HepG2 (cell line): Measurements from ENCODE around the gene KCNH1. TPM values are rescaled to one million over a fixed set of nuclear protein-coding genes. Genes with fewer than 3 reads are reported as not detected.

Experiments used
- ATAC-seq: fragments of 200-7000 bp; cut with Tn5 transposase; 3 replicates; pipeline ENCODE4 v1.9.1; 2020; ENCODE audit warnings: mild to moderate bottlenecking, moderate library complexity
- BruUV-seq: library from RNA; stranded (reverse); fragments of 400-500 nt; replicated peaks from 2 replicates; lab custom pipeline; 2021; lab: Mats Ljungman, UMichigan
- CTCF ChIA-PET: fragments of 300-600 bp; formaldehyde crosslinking; extraction: SDS; loops from one replicate; lab custom pipeline; 2021; ENCODE audit warnings: low total read pairs, inconsistent platforms, low intra/inter-chr PET ratio; lab: Yijun Ruan, JAX
- POLR2A ChIA-PET: fragments of 350-600 bp; sonication (Branson Sonifier 250); formaldehyde crosslinking; loops from one replicate; lab custom pipeline; 2020; ENCODE audit warnings: antibody characterized with exemption, inconsistent platforms; lab: Yijun Ruan, JAX
- DNase-seq: peaks from one replicate; pipeline ENCODE4 v3.0.0-alpha.2; 2015; ENCODE audit warnings: low spot score
- FAIRE-seq: peaks from 3 replicates; lab custom pipeline; 2011; peaks lifted over from hg19 to GRCh38; lab: Jason Lieb, UNC
- H2AFZ ChIP-seq: one replicate; pipeline ENCODE4 v1.6.1; 2011; ENCODE audit warnings: low read length, inconsistent platforms
- H3K27ac ChIP-seq: fragments of 300-600 bp; 3 replicates; pipeline ENCODE4 v1.8.0; 2011; ENCODE audit warnings: mixed run types, mild to moderate bottlenecking, mixed read lengths, low read length, inconsistent platforms; ENCODE audit not compliant: insufficient read depth; ENCODE audit errors: extremely low read length
- H3K27me3 ChIP-seq, 2 experiments: fragments of 200-600 bp in 1 of 2; 2 replicates in 1 of 2; 3 replicates in 1 of 2; pipeline versions ENCODE4 v1.6.0 to v1.8.0; 2011; ENCODE audit warnings: low read length in 2 of 2, mild to moderate bottlenecking in 2 of 2, moderate library complexity in 2 of 2, inconsistent platforms in 1 of 2; ENCODE audit not compliant: insufficient read depth in 2 of 2, control insufficient read depth in 1 of 2
- H3K36me3 ChIP-seq, 2 experiments: fragments of 200-600 bp in 1 of 2; replicated peaks in 1 of 2; 2 replicates in 1 of 2; 3 replicates in 1 of 2; pipeline versions ENCODE4 v1.5.1 to v1.8.0; 2011; ENCODE audit warnings: low read length in 2 of 2, inconsistent platforms in 1 of 2; ENCODE audit not compliant: insufficient read depth in 2 of 2, control insufficient read depth in 1 of 2
- H3K4me1 ChIP-seq: 2 replicates; pipeline ENCODE4 v1.5.1; 2012; ENCODE audit warnings: low read length, inconsistent platforms; ENCODE audit not compliant: insufficient read depth
- H3K4me2 ChIP-seq: 2 replicates; pipeline ENCODE4 v1.6.0; 2011; ENCODE audit warnings: low read depth, low read length, inconsistent platforms
- H3K4me3 ChIP-seq, 3 experiments: fragments of 200-600 bp in 1 of 3; sonication (generic), shearing (Covaris generic) in 1 of 3; replicated peaks in 1 of 3; 2 replicates each; pipeline ENCODE4 v1.5.1; 2011 to 2016; ENCODE audit warnings: low read length in 3 of 3, inconsistent platforms in 2 of 3, low read depth in 2 of 3, mild to moderate bottlenecking in 2 of 3, control low read depth in 1 of 3, mixed read lengths in 1 of 3; ENCODE audit not compliant: insufficient read depth in 1 of 3
- H3K79me2 ChIP-seq: one replicate; pipeline ENCODE4 v1.6.1; 2011; ENCODE audit warnings: low read length, inconsistent platforms; ENCODE audit not compliant: insufficient read depth
- H3K9ac ChIP-seq: 2 replicates; pipeline ENCODE4 v1.6.0; 2011; ENCODE audit warnings: mild to moderate bottlenecking, low read depth, low read length, inconsistent platforms; ENCODE audit not compliant: insufficient read depth
- H3K9me3 ChIP-seq: 2 replicates; pipeline ENCODE4 v1.5.1; 2012; ENCODE audit warnings: mild to moderate bottlenecking, low read length
- H4K20me1 ChIP-seq: 2 replicates; pipeline ENCODE4 v1.6.0; 2011; ENCODE audit warnings: inconsistent platforms, mild to moderate bottlenecking, low read length, moderate library complexity; ENCODE audit not compliant: insufficient read depth
- DZIP1 ChIP-seq: sonication (generic); formaldehyde crosslinking; IDR thresholded peaks from 2 replicates; pipeline ENCODE4 v1.5.0; 2020; ENCODE audit warnings: mild to moderate bottlenecking, missing genetic modification reagents
- GPBP1L1 ChIP-seq: sonication (generic); formaldehyde crosslinking; IDR thresholded peaks from 2 replicates; pipeline ENCODE4 v1.5.0; 2020; ENCODE audit warnings: mild to moderate bottlenecking, missing genetic modification reagents
- PAF1 ChIP-seq: IDR thresholded peaks from 2 replicates; pipeline ENCODE4 v1.6.1; 2016; ENCODE audit warnings: missing genetic modification reagents, missing compliant biosample characterization
- SALL1 ChIP-seq: sonication (generic); formaldehyde crosslinking; IDR thresholded peaks from 2 replicates; pipeline ENCODE4 v1.8.0; 2022; ENCODE audit warnings: mild to moderate bottlenecking, missing genetic modification reagents
- WGBS: methylation state at CpG from one replicate; pipeline ENCODE4 v1.1.6; 2017; ENCODE audit warnings: low lambda C conversion rate; 5-methylcytosine and 5-hydroxymethylcytosine counted together
- in situ Hi-C: cut with HindIII; loops from 2 replicates; pipeline ENCODE4 v1.10.0; 2017; ENCODE audit warnings: low pct_unique_long_range_greater_than_20kb; ENCODE audit not compliant: extremely low pct_ligation_motif_present
- intact Hi-C: fragments of 100-400 bp; cut with micrococcal nuclease; formaldehyde crosslinking; loops from one replicate; pipeline ENCODE4 v1.10.0; 2022; ENCODE audit not compliant: unreplicated experiment
- polyA plus RNA-seq, 8 experiments: library from polyadenylated mRNA; depleted of rRNA in 3 of 8; stranded (reverse) in 7 of 8; unstranded in 1 of 8; fragments of >200 nt; fragmentation: Illumina TruSeq in 4 of 8; extraction: Trizol in 4 of 8; gene quantifications; 2 replicates each; pipeline versions ENCODE4 v1.2.1 to v1.2.3, GENCODE V29; 2011 to 2016; ENCODE audit warnings: low read depth in 4 of 8, missing spikeins in 1 of 8, mixed read lengths in 1 of 8; ENCODE audit not compliant: insufficient read depth in 1 of 8
- total RNA-seq, 5 experiments: library from RNA; depleted of rRNA; stranded (reverse); fragments of >200 nt; fragmentation: Illumina TruSeq; extraction: Trizol; gene quantifications; 2 replicates each; pipeline ENCODE4 v1.2.3, GENCODE V29; 2016; ENCODE audit warnings: low read depth in 1 of 5

Gene KCNH1
- total and polyA plus RNA-seq, 2 of the 13 experiments (the other 11 are each of a cell fraction or from before 2014, with no cell fraction given), result not detected

DNA sequence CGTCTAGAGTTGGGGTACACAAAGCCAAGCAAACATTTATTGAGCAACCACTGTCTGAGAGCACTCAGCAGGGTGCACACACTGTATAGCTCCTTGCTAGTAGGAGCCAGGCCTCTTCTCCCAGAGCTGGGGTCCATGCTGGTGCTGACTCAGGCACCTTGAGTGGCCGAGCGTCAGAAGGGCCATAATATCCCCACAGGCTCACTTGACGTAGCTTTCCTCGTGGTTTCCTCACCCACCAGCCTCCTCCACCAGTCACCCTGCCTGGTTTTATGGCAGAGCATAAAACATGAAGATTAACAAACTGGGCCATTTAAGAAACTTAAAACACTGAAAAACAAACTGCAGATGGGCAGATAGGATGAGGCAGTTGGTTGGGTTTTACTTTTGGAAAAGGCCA, 443.7 kb downstream of the KCNH1 start (continued):
- TF ChIP-seq GPBP1L1, result no peak
- TF ChIP-seq DZIP1, result no peak

DNA sequence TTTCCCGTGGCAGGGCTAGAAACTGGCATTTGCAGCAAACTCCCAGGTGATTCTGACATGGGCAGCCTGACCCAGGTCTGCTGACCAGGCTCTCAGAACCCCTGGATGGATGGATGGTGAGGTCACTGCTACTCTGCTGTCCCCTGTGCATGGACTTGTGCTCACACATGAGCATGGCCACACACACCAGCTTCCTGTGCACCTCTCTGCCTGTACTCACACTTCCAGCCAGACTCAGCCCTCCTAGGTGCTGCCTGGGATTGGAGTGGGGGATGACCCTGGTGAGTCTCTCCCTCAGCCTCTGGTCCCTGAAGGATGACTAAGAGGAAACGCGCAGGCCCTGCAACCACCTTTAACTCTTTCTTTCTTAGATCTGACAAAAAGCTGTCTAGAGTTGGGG, 444.1 kb downstream of the KCNH1 start:
- no peaks in the 10 kb centered on the region for H3K4me1 ChIP-seq
- no peaks in the 10 kb centered on the region for H3K36me3 ChIP-seq
- POLR2A ChIA-PET, result no interaction called here
- no peak overlapping the region for H3K9ac ChIP-seq
- in situ Hi-C loops, result no loop called here
- ATAC-seq (no peak), DNase-seq (no peak), FAIRE-seq (no peak)
- intact Hi-C loops, result no loop called here
- no peak overlapping the region for H2AFZ ChIP-seq
- no peaks in the 10 kb centered on the region for H3K27me3 ChIP-seq
- 44% methylated on average over 2 of the region's 3 CpGs for WGBS
- no peak for TF ChIP-seq SALL1 (CRISPR knock-in tag)
- no peak for TF ChIP-seq PAF1 (CRISPR knock-in tag)
- CTCF ChIA-PET, result no interaction called here
- H3K4me2 ChIP-seq, result no peak overlapping the region
- H4K20me1 ChIP-seq, result no peaks in the 10 kb centered on the region
- no peaks in the 10 kb centered on the region for H3K9me3 ChIP-seq
- no peak overlapping the region for H3K4me3 ChIP-seq
- H3K79me2 ChIP-seq, result no peaks in the 10 kb centered on the region
- BruUV-seq, result no TSS peak
- no peak overlapping the region for H3K27ac ChIP-seq
